OCI-LY1 (cell line): ENCODE measurements around the gene NUP93.

Source experiments
- CTCF ChIP-seq: fragments of 200-600 bp; sonication (generic), shearing (Covaris generic); IDR thresholded peaks from 2 replicates; pipeline ENCODE4 v1.5.1; 2017; ENCODE audit warnings: mild to moderate bottlenecking, antibody characterized with exemption, low read length, moderate library complexity, mixed read lengths
- EZH2 ChIP-seq: fragments of 200-600 bp; sonication (generic), shearing (Covaris generic); IDR thresholded peaks from 2 replicates; pipeline ENCODE4 v1.8.0; 2017; ENCODE audit warnings: borderline replicate concordance, mixed run types, mild to moderate bottlenecking, antibody characterized with exemption, low read length, moderate library complexity, mixed read lengths

GRCh38 chr16:56755038-56755437, 25.1 kb downstream of the NUP93 start:
- TF ChIP-seq CTCF (no peak), EZH2 (no peak)
